ENCODE measurements around the gene ADAP1. TPM values are rescaled to one million over a fixed set of nuclear protein-coding genes. Genes with fewer than 3 reads are reported as not detected.

ADAP1 gene
- total and polyA plus RNA-seq, 2 donors from 2014 or later, result 36.4 to 48.2 TPM

DNA sequence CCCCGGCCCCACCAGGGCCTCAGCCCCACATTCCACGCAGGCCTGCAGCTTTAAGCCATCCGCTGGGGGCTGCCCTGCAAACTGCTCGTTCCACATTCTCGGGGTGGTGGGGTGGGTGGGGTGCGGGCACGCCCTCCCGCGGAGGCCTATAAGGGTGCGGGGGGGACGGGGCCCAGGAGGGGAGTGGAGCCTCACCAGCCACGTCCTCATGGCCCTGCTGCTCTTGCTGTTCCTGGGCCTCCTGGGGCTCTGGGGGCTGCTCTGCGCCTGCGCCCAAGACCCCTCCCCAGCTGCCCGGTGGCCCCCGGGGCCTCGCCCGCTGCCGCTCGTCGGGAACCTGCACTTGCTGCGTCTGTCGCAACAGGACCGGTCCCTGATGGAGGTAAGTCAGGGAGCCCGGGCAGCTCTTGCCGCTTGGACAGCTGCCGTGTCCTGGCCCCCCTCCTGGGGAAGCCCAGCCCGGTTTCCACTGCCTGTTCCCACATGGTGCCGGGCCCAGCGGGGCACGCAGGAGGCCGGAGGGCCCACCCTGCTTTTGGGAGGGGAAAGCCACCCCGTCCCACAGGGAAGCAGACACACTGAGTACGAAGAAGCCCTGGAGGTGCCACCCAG, 28.6 kb upstream of the ADAP1 start, which contains the start of gene CYP2W1:
TSS of gene CYP2W1 (plus strand) at position 178 of the 612 bp plus-strand sequence. CDS start at position 209, 31 bp downstream.
- TF ChIP-seq, protein P1, sequence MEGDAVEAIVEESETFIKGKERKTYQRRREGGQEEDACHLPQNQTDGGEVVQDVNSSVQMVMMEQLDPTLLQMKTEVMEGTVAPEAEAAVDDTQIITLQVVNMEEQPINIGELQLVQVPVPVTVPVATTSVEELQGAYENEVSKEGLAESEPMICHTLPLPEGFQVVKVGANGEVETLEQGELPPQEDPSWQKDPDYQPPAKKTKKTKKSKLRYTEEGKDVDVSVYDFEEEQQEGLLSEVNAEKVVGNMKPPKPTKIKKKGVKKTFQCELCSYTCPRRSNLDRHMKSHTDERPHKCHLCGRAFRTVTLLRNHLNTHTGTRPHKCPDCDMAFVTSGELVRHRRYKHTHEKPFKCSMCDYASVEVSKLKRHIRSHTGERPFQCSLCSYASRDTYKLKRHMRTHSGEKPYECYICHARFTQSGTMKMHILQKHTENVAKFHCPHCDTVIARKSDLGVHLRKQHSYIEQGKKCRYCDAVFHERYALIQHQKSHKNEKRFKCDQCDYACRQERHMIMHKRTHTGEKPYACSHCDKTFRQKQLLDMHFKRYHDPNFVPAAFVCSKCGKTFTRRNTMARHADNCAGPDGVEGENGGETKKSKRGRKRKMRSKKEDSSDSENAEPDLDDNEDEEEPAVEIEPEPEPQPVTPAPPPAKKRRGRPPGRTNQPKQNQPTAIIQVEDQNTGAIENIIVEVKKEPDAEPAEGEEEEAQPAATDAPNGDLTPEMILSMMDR (IDR thresholded peaks at IDR 0.05; ENCODE audit: borderline replicate concordance, extremely low read depth, insufficient read depth), result no peak
- intact Hi-C loops (cut with DNase I), result no loop called here
- Histone ChIP-seq H3K36me3 (ENCODE audit: control insufficient read depth in 2 of 3, insufficient read depth in 3 of 3, low read length in 3 of 3) (no peaks in the 10 kb centered on the region), H3K27me3 (ENCODE audit: control insufficient read depth, insufficient read depth, low read length) (no peaks in the 10 kb centered on the region), H3K27ac (ENCODE audit: low read depth in 2 of 2, low read length in 2 of 2) (no peak within 1 kb of the TSS), H3K4me3 (ENCODE audit: low read length in 3 of 3) (no peak within 1 kb of the TSS), H3K9me3 (ENCODE audit: control insufficient read depth in 2 of 3, insufficient read depth in 1 of 3, low read length in 3 of 3) (no peaks in the 10 kb centered on the region), H3K9ac (ENCODE audit: low read length in 3 of 3) (no peak within 1 kb of the TSS), H3K4me1 (ENCODE audit: control insufficient read depth in 2 of 3, insufficient read depth in 2 of 3, low read depth in 1 of 3, low read length in 3 of 3) (peaks cover 0 to 6% (median 3%) of the 10 kb centered on the region in 3 donors)
- FAIRE-seq (no peak), DNase-seq (peak in 3 of 5 donors; percentile 53 to 68 (median 59))

DNA sequence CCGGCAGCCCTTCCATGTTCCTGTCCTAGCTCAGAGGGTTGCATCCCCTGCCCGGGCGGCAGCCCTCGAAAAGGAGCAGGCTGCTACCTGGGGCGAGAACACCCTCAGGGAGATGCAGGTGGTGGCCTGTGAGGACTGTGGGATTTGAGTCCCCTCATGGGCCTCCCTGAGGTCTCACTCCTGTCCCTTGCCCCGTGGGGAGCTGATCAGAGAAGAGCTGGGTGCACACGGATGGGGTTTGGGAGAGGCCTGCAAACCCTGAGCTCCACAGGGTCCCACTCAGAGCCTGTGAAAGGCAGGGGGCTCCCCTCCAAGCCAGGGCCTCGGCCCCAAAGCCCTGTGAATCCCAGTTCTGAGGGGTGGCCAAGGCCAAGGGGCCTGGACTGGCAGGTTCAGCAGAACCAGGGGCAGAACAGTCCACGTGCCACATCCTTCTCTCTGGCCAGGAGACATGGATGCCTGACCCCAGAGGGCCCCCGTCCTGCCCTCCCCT, 28.1 kb upstream of the ADAP1 start:
- no peak for FAIRE-seq
- Histone ChIP-seq H3K9ac (ENCODE audit: low read length in 3 of 3) (no peak overlapping the region), H3K4me3 (ENCODE audit: low read length in 3 of 3) (no peak overlapping the region), H3K9me3 (ENCODE audit: control insufficient read depth in 2 of 3, insufficient read depth in 1 of 3, low read length in 3 of 3) (no peaks in the 10 kb centered on the region), H3K27me3 (ENCODE audit: control insufficient read depth, insufficient read depth, low read length) (no peaks in the 10 kb centered on the region), H3K27ac (ENCODE audit: low read depth in 2 of 2, low read length in 2 of 2) (no peak overlapping the region), H3K36me3 (ENCODE audit: control insufficient read depth in 2 of 3, insufficient read depth in 3 of 3, low read length in 3 of 3) (no peaks in the 10 kb centered on the region), H3K4me1 (ENCODE audit: control insufficient read depth in 2 of 3, insufficient read depth in 2 of 3, low read depth in 1 of 3, low read length in 3 of 3) (peaks cover 0 to 6% (median 6%) of the 10 kb centered on the region in 3 donors)
- DNase-seq, result peak in 1 of 5 donors; percentile 72
- TF ChIP-seq, protein P1 (IDR thresholded peaks at IDR 0.05; ENCODE audit: borderline replicate concordance, extremely low read depth, insufficient read depth), result no peak
- intact Hi-C loops (cut with DNase I), result no loop called here

DNA sequence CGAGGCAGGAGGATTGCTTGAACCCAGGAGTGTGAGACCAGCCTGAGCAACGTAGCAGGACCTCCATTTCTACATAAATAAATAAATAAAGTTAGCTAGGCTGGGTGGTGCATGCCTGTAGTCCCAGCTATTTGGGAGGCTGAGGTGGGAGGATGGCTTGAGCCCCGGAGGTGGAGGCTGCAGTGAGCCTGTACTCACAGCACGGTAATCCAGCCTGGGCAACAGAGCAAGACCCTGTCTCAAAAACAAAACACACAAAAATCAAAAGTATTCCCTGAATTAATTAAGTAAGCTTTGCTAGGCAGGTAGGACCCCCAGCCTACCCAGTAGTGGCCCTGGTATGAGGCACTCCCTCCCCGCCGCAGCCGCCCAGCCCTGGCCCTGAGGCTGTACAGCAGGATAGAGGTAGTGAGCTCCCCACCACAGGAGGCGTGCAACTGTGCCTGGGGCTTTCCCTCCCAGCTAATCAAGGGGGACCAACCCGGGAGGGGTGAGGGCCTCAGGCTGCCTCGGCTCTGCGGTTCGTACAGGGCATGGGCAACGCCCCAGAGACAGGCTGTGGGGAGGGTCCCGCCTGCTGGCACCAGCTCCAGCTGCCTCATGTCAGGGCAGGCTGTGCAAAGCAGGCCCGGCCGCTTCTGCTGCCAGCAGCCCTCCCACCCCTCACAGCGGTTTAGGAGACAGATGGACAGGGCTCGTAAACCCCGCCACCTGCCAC, 27.5 kb upstream of the ADAP1 start:
- FAIRE-seq (no peak), DNase-seq (peak in 3 of 5 donors; percentile 69 to 80 (median 76))
- H3K4me1 ChIP-seq (ENCODE audit: control insufficient read depth in 2 of 3, insufficient read depth in 2 of 3, low read depth in 1 of 3, low read length in 3 of 3), result peaks cover 0 to 10% (median 6%) of the 10 kb centered on the region in 3 donors
- H3K9ac ChIP-seq (ENCODE audit: low read length in 3 of 3), result no peak overlapping the region
- no peaks in the 10 kb centered on the region for H3K9me3 ChIP-seq (ENCODE audit: control insufficient read depth in 2 of 3, insufficient read depth in 1 of 3, low read length in 3 of 3)
- no peaks in the 10 kb centered on the region for H3K27me3 ChIP-seq (ENCODE audit: control insufficient read depth, insufficient read depth, low read length)
- H3K36me3 ChIP-seq (ENCODE audit: control insufficient read depth in 2 of 3, insufficient read depth in 3 of 3, low read length in 3 of 3), result no peaks in the 10 kb centered on the region
- no peak overlapping the region for H3K27ac ChIP-seq (ENCODE audit: low read depth in 2 of 2, low read length in 2 of 2)
- TF ChIP-seq, protein P1 (IDR thresholded peaks at IDR 0.05; ENCODE audit: borderline replicate concordance, extremely low read depth, insufficient read depth), result no peak
- no peak overlapping the region for H3K4me3 ChIP-seq (ENCODE audit: low read length in 3 of 3)
- intact Hi-C loops (cut with DNase I), result no loop called here
